Lung (tissue), 12 donors: ENCODE data around the gene UQCRC1. TPM values are rescaled to one million over a fixed set of nuclear protein-coding genes. Genes with fewer than 3 reads are reported as not detected.

Experiments
- ATAC-seq: fragments of 200-7000 bp; cut with Tn5 transposase; one replicate; pipeline ENCODE4 v1.9.1; 2020; ENCODE audit warnings: moderate number of reproducible peaks; ENCODE audit not compliant: insufficient read depth, low FRiP score
- DNase-seq, 3 donors: peaks; one replicate each; pipeline ENCODE4 v3.0.0-alpha.2; 2013 to 2017
- H3K27ac ChIP-seq, 2 donors: one replicate each; pipeline ENCODE4 v1.5.1; 2013; ENCODE audit warnings: mild to moderate bottlenecking in 2 of 2, moderate library complexity in 2 of 2, control low read depth in 1 of 2, inconsistent platforms in 1 of 2, low read depth in 1 of 2, low read length in 1 of 2
- H3K27me3 ChIP-seq, 3 donors: one replicate each; pipeline ENCODE4 v1.5.1; 2013; ENCODE audit warnings: low read length in 2 of 3; ENCODE audit not compliant: control insufficient read depth in 3 of 3, insufficient read depth in 3 of 3
- H3K36me3 ChIP-seq, 4 donors: one replicate each; pipeline ENCODE4 v1.5.1; 2013; ENCODE audit warnings: low read length in 4 of 4, mild to moderate bottlenecking in 1 of 4, moderate library complexity in 1 of 4; ENCODE audit not compliant: control insufficient read depth in 4 of 4, insufficient read depth in 4 of 4
- H3K4me1 ChIP-seq, 5 donors: one replicate each; pipeline ENCODE4 v1.5.1; 2013; ENCODE audit warnings: low read length in 5 of 5, mild to moderate bottlenecking in 2 of 5, moderate library complexity in 1 of 5; ENCODE audit not compliant: control insufficient read depth in 5 of 5, insufficient read depth in 5 of 5
- H3K4me3 ChIP-seq: one replicate; pipeline ENCODE4 v1.5.1; 2013; ENCODE audit warnings: mild to moderate bottlenecking, control low read depth, moderate library complexity
- H3K9ac ChIP-seq, 2 donors: one replicate each; pipeline ENCODE4 v1.5.1; 2013; ENCODE audit warnings: low read length in 2 of 2, control low read depth in 1 of 2; ENCODE audit not compliant: insufficient read depth in 1 of 2
- H3K9me3 ChIP-seq, 4 donors: one replicate each; pipeline ENCODE4 v1.5.1; 2013; ENCODE audit warnings: low read length in 3 of 4, mild to moderate bottlenecking in 1 of 4, moderate library complexity in 1 of 4; ENCODE audit not compliant: control insufficient read depth in 4 of 4, insufficient read depth in 3 of 4
- CTCF ChIP-seq: IDR thresholded peaks from 2 replicates; pipeline ENCODE4 v1.5.1; 2012; ENCODE audit warnings: mild to moderate bottlenecking; ENCODE audit errors: control extremely low read depth, extremely low read depth
- whole genome bisulfite sequencing, 2 donors: extraction: QIAGEN DNeasy Blood & Tissue Kit; methylation state at CpG; one replicate each; pipeline ENCODE4 v1.1.7; 2013; 5-methylcytosine and 5-hydroxymethylcytosine counted together
- polyA plus RNA-seq, 2 donors: library from polyadenylated mRNA; stranded (reverse); fragments of 200-250 nt; gene quantifications; one replicate each; pipeline ENCODE4 v1.2.1, GENCODE V29; 2013
- total RNA-seq, 2 donors: library from RNA; depleted of rRNA in 1 of 2; stranded (reverse); fragments of >200 nt in 1 of 2; gene quantifications; one replicate each; pipeline ENCODE4 v1.2.1, GENCODE V29; 2014 to 2021
- donor health status: control.
- donor health status: control.
- donor health status: Bipolar disorder and iron deficiency.
- donor health status: healthy.
- donor health status: DM: yes; HTN: yes; CAD: no.

UQCRC1 gene
- total and polyA plus RNA-seq, 4 donors, result 98.5 to 225 (median 176) TPM

DNA sequence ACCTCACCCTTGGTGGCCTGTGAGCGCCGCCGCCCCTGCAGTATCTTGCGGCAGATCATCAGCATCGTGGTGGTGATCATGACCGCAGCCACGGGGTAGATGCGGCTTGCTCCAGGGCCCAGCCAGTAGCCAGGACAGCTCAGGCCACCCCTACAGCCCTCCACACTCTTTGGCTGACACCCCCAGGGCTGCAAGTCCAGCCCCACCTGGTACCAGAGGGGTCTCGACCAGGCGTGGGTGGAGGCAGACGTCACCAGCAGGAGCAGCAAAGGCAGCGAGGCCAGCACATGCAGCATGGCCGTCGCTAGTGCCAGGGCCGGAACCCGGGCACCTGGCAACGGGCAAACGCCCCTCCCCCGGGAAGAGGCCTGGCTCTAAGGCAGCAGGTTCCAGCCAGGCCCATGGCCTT is 12.0 kb upstream of the UQCRC1 start, which contains the start of gene TMEM89:
TSS of gene TMEM89 (minus strand) at position 309 of the 409 bp plus-strand sequence. CDS start at position 296, 13 bp downstream.
- Histone ChIP-seq H3K9me3 (peaks cover 0 to 10% (median 0%) of the 10 kb centered on the region in 4 donors), H3K27me3 (no peaks in the 10 kb centered on the region), H3K36me3 (peaks cover 0 to 9% (median 2%) of the 10 kb centered on the region in 4 donors), H3K9ac (no peak within 1 kb of the TSS), H3K4me3 (no peak within 1 kb of the TSS), H3K27ac (no peak within 1 kb of the TSS), H3K4me1 (no peaks in the 10 kb centered on the region)
- no peak for TF ChIP-seq CTCF
- ATAC-seq (no peak), DNase-seq (no peak)
- WGBS, 2 donors, result 95 to 97% methylated on average over 19 of the region's 19 CpGs

- H3K4me3 ChIP-seq, result no peak overlapping the region
- WGBS, 2 donors, result 85 to 87% methylated on average over 6 to 7 of the region's 7 CpGs
- H3K27me3 ChIP-seq, result no peaks in the 10 kb centered on the region
- ATAC-seq (no peak), DNase-seq (no peak)
- peaks cover 0 to 10% (median 0%) of the 10 kb centered on the region in 4 donors for H3K9me3 ChIP-seq
- no peak overlapping the region for H3K27ac ChIP-seq
- H3K9ac ChIP-seq, result no peak overlapping the region
- H3K36me3 ChIP-seq, result no peaks in the 10 kb centered on the region
- TF ChIP-seq CTCF, result no peak
- H3K4me1 ChIP-seq, result no peaks in the 10 kb centered on the region
Observed at GRCh38 chr3:48619541-48620524, 10.4 kb upstream of the UQCRC1 start.

GRCh38 chr3:48617559-48617958 is 8.1 kb upstream of the UQCRC1 start:
- H3K27ac ChIP-seq, result no peak overlapping the region
- DNase-seq, result no peak
- peaks cover 0 to 10% (median 0%) of the 10 kb centered on the region in 4 donors for H3K9me3 ChIP-seq
- TF ChIP-seq CTCF, result no peak
- H3K27me3 ChIP-seq, result no peaks in the 10 kb centered on the region
- no peak for ATAC-seq
- H3K36me3 ChIP-seq, result no peaks in the 10 kb centered on the region
- peaks cover 0 to 5% (median 0%) of the 10 kb centered on the region in 5 donors for H3K4me1 ChIP-seq
- no peak overlapping the region for H3K9ac ChIP-seq
- no peak overlapping the region for H3K4me3 ChIP-seq
- WGBS, 2 donors, result 98% methylated on average over 4 of the region's 4 CpGs
